ENCODE results near the gene PNPLA3. TPM values are rescaled to one million over a fixed set of nuclear protein-coding genes. Genes with fewer than 3 reads are reported as not detected.
A peak's percentile ranks its signal among the peaks of the same experiment; 100 is the strongest.
"Not testable (repeated sequence)": the region's sequence is repeated elsewhere in the genome, so short reads cannot be mapped to it uniquely, and the experiment has no call there.

PNPLA3 gene
- total RNA-seq, 1 donor from 2014 or later = 0.90 TPM

DNA sequence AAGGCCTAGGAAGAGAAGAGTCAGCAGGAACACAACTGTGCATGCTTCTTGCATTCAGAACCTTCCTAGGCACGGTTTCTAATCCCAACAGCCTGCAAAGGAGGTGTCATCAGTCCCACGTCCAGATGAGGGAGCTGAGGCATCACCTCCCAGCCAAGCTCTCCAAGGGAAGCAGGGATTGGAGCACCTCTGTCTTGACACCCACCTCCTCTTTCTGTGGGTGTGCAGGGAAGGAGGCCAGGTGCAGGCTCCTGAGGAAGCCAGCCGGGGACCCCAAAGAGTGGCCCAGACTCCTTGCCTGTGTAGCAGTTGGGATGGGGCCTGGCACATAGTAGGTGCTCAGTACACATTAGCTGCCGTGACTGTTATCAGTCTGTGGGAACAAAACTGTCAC is 33.7 kb upstream of the PNPLA3 start:
- no peak for DNase-seq (ENCODE audit: low read depth in 2 of 2)

DNA sequence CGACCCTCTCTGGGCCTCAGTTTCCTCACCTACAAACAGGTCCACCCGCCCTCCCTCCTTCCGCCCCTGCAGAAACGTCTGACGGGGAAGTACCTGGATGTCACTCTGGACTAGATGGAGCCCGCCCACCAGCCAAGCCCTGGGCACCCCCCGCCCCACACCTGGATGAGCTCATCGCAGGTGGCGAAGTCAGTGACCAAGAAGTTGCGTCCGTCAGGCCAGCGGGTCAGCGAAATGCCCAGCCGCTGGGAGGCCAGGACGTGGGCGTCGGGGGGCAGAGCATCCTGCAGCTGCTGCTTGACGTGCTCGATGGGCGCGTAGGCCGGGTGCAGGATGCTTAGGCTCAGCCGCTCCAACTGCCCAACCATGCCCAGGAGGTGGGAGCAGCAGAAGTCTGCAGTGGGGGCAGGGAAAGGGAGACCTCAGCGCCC is 32.7 kb upstream of the PNPLA3 start:
- no peak for DNase-seq (ENCODE audit: low read depth in 2 of 2)

DNA sequence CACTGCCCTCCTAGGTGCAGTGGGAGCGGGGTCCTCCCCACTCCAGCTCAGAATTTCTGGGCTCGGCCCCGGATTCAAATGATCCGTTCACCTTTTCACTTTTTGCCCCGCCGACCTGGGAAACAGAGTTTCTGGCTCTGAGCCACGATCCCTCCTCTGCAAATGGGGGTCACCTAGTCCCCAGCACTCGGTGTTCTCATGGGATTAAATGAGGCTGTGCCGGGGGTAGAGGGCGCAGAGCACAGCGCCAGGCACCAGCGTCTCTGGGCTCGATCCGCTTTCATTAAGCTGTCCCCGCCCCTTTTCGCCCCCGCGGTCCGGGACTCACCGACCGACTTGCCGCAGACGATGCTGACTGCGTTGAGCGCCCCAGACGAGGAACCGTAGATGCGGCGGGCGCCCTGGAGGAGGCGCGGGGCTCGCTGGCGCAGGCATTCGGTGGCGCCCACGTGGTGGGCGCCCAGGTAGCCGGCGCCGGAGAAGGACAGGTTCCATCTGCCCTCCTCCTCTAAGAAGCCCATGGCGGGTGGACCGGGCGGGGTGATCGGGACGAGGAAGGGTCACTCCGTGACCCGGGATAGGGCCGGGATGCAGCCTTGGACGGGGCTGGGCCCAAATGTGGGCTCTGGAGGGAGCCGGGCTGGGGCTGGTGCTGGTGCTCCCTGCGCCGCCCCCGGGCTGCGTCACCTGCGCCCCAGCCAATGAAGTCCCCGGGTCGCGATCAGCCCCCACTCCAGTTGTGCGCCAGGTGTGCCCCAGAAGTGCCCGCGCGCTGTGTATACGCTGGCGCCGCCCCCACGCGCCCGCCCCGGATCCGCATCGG is 32.0 kb upstream of the PNPLA3 start, which contains the start of gene PNPLA5:
PNPLA5 (minus strand) TSS at position 654 of the 823 bp plus-strand sequence; CDS start at position 521, 133 bp downstream.
- no peak for DNase-seq (ENCODE audit: low read depth in 2 of 2)

DNA sequence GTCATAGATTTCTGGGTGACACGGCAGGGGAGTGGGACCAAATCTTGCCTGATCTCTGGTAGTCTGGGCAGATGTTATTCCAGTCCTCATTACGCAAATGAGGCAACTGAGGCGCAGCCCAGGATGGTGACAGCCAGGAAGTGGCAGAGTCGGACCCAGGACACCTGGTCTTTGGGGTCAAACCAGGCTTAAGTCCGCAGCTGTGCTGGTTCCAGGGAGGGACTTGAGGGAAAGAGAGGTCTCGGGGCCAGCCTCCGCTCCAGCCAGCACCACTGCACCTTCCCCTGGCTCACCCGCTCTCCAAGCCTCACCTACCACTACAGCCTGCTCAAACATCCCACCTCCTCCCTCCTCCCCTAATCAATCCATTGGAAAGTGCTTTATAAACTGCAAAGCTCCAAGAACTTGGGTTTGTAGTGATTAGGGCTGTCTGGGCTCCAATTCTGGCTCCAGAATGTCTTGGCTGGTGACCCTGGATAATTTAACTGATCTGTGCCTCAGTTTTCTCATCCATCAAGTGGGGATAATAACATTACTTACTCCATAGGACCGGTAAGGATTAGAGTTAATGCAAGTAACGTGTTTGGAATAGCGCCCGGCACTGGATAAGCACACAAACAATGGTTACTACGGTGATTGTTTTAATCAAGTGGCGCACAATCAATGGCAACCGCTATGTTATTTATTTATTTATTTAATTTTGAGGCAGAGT is 31.3 kb upstream of the PNPLA3 start:
- DNase-seq (ENCODE audit: low read depth in 2 of 2) = no peak

DNA sequence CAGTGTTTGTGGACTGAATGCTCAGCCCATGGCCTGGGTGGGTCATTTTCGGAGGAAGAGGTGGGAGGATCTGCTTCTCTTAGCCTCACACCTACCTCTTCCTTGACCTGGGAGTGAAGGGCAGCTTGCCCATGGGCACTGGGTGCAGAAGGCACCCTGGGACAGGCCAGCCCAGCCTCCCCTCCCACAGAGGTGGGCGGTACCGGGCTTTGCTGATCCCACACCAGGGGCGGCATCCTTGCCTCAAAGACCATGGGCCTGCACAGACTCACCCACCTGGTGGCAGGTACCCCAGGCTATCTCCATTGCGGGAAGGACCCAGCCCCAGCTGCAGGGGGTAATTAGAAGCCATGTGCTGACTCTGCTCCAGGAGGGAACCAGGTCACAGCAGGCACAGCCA is 30.3 kb upstream of the PNPLA3 start:
- no peak for DNase-seq (ENCODE audit: low read depth in 2 of 2)

DNA sequence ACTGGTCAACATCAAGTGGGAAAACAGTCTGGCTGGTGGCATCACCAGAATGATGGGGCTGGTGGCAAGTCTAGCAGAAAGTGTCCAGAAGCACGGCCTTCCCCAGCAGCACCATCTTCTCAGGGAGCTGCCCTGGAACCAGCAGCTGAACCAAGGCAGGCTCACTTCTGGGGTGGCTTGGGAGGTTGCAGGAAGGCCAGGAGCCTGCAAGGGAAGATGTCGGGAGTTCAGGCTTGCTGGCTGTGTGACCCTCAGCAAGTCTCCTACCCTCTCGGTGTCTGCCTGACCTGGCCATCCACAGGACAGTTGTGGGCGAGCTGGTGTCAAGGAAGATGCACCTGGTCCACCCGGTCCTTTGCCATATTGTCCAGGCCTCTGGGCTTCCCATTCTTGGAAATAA is 29.5 kb upstream of the PNPLA3 start:
- no peak for DNase-seq (ENCODE audit: low read depth in 2 of 2)

DNA sequence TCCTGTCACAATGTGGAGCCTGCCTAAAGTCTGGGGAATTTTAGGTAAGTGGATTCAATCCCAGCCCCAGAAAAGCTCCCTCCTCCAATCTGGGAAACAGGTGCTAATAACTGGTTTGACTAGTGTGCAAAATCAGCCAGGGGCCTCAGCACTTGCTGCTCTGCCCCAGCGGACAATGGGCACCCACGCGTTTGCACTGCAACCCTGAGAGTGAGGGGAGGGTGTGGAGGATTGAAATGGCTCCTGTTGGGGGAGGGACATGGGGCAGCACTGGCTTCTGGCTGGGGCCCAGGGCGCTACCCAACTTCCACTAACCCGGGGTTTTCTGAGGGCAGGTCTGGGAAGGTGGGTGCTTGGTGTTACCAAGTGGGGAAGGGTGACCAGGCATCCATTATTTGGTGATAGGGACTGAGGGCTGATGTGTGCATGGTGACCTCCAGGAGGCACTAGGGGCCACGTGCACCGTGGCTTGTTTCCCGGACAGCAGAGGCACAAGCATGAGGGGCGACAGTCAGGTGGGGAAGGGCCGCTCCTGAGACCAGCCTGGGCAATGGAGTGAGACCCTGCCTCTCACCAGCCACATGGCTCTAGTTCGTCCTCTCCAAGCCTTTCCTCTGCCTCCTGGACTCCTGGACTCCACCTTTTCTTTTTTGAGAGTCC is 27.5 kb upstream of the PNPLA3 start:
- DNase-seq (ENCODE audit: low read depth in 2 of 2) = no peak

DNA sequence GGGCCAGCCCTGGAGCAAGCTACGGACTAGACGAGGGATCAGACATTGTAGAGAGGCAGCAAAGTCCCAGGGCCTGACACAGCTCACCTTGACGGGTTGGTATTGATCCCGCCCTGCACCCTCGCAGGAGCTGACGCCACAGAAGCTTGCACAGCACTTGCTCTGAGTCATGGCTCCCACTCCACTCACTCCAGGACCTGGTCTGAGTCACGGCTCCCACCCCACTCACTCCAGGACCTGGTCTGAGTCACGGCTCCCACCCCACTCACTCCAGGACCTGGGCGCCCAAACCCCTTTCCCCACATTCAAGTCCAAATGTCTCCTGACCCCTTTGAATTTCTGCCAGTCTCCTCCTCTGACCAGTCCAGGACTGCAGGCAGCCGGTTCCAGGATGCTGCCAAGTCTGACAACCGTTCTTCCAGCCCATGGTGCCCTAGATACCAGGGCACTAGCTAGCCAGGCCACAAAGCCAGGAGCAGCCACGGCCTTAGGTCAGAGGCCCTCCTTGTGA is 25.8 kb upstream of the PNPLA3 start:
- DNase-seq (ENCODE audit: low read depth in 2 of 2) = no peak

DNA sequence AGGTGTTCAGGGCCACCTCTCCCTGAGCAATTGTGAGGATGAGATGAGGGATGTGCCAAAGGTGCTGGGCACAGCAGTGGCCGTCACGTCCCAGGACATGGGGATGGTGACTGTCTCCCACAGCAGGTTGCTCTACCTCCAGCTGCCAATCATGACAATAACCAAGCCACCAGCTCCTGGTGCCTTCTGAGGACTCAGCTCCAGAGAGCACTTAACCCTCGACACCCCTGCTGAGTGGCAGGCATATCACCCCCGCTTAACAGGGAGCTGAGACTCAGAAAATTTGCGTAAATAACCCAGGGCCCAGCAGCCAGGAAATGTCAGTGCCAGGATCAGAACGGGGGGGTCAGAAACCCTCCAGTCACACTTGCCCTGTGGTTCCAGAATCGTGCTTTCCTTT is 23.4 kb upstream of the PNPLA3 start:
- no peak for DNase-seq (ENCODE audit: low read depth in 2 of 2)

DNA sequence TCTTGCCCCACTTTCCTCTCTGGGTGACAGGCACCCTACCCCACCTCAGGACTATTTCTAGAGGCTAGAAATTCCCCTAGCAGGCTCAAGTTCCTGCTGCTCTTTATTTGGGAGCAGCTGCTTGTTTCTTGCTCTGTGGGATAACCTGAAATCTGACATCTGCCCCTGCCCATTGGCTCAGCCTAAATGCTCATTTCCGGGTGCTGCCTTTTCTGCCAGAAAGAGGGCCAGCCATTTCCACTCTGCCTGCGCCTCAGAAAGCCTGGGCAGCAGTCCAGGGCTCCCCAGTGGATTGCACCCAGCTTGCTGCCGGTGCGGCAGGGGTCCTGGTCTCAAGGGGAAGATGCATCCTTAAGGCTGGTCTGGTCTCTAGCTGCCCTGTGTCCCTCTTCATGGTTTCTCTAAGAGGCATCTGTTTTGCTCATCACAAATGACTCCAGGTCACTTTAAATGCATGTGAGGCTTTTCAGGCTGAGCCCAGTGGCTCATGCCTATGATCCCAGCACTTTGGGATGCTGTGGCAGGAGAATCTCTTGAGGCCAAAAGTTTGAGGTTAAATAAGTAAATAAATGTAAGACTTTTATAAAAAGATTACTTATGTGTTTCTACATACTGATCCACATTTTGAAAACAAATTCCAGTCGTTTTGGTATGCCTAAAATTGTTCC is 21.5 kb upstream of the PNPLA3 start:
- DNase-seq (ENCODE audit: low read depth in 2 of 2) = no peak

DNA sequence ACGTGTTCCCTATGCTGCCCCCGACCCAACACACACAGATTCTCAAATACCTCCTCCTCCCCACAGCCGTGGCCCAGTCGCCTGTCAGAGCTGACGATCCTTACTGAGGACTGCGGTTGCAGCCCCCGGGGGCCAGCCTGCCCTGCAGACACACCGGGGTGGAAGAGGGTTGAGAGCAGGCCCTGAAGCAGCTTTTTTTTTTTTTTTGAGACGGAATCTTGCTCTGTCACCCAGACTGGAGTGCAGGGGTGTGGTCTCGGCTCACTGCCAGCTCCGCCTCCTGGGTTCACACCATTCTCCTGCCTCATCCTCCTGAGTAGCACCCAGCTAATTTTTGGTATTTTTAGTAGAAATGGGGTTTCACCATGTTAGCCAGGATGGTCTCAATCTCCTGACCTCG is 20.6 kb upstream of the PNPLA3 start:
- DNase-seq (ENCODE audit: low read depth in 2 of 2) = not testable (repeated sequence)

DNA sequence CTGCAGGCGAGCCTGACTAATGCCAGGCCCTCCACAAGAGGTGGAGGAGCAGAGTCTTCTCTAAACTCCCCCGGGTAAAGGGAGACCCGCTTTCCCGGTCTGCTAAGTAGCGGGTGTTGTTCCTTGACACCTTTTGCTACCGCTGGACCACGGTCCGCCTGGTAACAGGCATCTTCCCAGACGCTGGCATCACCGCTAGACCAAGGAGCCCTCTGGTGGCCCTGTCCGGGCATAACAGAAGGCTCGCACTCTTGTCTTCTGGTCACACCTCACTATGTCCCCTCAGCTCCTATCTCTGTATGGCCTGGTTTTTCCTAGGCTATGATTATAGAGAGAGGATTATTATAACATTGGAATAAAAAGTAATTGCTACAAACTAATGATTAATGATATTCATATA is 19.2 kb upstream of the PNPLA3 start:
- DNase-seq (ENCODE audit: low read depth in 2 of 2) = not testable (repeated sequence)

DNA sequence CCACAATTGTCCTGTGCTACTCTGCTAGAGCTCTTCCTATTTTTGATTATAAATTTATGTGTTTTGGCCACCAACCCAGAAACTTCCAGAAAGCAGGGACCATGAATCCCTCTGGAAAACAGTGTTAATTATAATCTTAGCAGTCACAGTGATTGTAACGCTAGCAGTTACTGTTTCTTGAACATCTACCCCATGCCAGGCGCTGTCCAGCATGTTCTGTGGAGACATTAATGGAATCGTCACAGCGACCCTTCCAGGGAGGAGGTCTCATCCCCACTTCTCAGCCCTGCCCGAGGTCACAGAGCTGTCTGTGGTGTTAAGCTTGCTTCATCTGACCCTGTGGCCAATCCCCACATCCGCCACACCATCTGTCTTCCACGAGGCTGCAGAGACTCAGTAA is 17.9 kb upstream of the PNPLA3 start:
- DNase-seq (ENCODE audit: low read depth in 2 of 2) = no peak

DNA sequence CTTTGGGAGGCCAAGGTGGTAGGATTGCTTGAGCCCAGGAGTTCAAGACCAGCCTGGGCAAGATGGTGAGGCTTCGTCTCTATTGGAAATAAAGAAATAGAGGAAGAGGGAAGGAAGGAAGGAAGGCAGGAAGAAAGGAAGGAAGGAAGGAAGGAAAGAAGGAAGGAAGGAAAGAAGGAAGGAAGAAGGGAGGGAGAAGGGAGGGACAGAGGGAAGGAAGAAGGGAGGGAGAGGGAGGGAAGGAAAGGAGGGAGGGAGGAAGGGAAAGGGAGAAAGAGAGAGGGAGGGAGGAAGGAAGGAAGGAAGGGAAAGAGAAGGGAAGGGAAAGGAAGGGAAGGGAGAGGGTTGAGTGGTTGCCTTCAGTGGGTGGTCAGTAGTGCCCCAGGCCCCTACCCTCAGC is 13.9 kb upstream of the PNPLA3 start:
- DNase-seq (ENCODE audit: low read depth in 2 of 2) = no peak

DNA sequence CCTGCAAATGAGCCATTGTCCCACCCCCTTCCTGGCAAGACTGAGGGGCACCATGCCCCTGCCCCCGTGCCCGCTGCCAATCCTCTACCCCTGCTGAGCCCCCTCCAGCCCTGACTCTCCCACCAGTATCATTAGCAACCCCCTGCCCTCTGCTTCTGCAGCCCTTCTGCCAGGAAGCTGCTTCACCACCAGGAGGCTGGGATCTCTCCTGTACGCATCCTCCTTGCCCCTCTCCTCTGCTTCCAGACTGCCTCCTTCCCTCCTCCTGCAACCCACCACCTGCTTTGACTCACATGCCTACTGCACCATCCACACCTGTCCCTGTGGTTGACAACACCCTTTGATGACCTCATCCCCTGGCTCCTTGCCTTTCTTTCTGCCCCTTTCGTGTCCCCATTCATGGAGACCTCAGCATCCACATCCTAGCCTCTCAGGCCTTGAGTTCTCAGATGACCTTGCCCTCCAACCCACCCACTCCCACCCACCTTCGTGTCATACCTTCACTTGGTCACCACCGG is 13.4 kb upstream of the PNPLA3 start:
- DNase-seq (ENCODE audit: low read depth in 2 of 2) = no peak

DNA sequence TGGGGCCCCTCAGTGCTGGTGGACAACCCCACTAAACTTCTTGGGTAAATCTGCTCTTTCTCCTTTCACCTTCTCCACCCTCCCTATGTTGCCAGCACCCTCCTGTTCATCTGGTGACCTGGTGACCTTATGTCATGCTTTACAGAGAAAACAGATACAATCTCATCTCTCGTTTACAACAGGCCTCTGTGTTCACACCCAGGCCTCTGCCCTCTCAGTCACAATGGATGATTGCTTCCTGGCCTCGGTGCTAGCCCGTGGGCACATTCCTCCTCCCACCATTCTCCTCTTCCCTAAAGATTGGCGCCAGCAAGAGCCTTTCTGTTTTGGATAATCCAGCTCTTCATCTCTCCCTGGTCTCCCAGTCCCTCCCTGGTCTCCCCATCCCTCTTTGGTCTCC is 12.3 kb upstream of the PNPLA3 start:
- no peak for DNase-seq (ENCODE audit: low read depth in 2 of 2)

DNA sequence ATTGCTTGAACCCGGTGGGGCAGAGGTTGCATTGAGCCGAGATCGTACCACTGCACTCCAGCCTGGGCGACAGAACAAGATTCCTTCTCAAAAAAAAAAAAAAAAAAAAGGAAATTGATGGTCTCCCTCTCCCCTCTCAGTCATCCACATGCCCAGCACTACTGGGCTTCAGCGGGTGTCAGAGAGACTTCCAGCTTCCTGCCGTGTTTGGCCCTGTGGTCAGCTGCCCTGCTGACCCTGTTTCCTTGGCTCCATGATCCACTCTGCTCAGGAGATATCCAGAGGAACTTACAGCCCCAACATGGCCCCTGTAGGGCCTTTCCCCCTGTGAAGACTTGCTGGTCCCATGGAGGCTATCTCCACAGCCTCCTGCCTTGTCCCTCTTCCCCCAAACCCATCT is 6.1 kb upstream of the PNPLA3 start:
- no peak for DNase-seq (ENCODE audit: low read depth in 2 of 2)

DNA sequence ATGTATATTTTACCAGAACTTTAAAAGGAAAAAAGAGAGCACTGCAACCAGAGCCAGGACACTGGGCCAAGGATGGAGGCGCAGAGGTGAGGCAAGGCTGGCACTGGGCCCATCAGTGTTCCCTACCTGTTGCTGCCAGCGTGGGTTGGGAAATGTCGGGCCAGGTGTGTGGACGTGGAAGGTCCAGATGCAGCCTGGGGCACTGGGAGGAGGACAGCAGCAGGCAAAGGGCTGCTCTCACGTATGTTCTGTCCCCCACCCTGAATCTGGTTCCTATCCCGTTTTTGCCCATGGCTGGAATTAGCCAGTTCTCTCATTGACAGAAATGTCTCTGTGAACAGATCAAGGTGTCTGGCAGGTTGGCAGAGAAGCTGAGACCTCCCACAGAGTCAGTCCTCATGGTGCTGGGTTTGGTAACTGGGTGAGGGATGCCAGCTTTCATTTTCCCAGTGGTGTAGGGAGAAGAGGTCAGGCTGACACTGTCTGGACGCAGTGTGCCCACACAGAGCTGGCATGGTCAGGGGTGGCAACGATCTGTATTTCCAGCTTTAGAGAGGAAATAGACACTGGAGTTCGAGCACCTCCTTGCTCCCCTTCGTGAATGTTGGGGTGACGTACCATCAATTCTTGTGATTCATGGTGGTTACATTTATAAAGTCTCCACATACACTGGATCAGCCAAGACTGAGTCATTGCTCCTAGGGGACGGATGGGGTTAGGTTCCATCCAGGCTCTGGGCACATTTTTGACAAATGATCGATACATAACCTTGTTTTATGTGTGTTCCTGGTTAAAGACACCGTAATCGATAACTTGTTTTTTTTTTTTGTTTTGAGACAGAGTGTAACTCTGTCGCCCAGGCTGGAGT is 4.3 kb upstream of the PNPLA3 start:
- no peak for DNase-seq (ENCODE audit: low read depth in 2 of 2)

DNA sequence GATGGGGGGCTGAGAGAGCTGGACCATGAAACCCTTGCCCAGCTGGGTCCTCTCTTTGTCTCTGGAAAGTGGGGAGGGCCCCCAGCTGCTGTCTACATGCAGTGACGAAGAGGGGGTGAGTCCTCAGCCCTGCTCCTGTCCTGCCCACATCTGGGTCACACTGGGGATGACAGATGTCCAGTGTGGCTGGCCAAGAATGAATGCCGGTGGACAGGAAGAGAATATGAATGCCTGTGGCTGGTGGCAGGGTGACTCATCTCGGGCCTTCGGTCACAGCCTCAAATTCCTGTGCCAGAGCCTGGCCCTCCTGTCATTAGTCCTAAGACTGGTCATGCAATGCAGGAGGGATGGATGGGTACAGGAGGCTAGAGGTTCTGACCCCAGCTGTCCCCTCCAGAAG is 2.2 kb upstream of the PNPLA3 start:
- peak; percentile 63 to 66 for DNase-seq (ENCODE audit: low read depth in 2 of 2)

DNA sequence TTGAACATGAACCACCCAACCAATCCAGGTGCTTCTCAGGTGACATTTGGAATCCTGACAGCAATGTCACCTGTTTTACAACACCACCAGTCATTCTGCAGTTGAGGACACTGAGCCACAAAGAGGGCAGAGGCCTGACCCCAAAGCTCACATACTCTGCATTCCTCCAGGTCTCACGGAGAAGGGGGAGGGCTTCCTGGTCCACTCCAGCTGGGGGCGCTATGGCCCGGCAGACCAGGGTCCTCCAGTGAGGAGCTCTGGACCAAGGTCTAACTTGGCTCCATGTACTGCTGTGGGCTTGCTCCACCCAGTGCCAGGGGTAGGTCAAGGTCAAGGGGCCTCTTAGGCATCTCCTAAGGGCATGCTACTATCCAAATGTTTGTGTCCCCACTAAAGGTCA is 1.5 kb upstream of the PNPLA3 start:
- DNase-seq (ENCODE audit: low read depth in 2 of 2) = no peak
